HEK293T (cell line): Measurements from ENCODE around the gene MEA1.

Experiments used
- CTCF ChIA-PET: fragments of 350-600 bp; formaldehyde crosslinking; extraction: SDS; loops from one replicate; lab custom pipeline; 2021; ENCODE audit warnings: antibody characterized with exemption, inconsistent platforms; lab: Yijun Ruan, JAX
- POLR2A ChIA-PET: fragments of 350-600 bp; formaldehyde crosslinking; extraction: SDS; loops from one replicate; lab custom pipeline; 2020; ENCODE audit warnings: antibody characterized with exemption, inconsistent platforms; lab: Yijun Ruan, JAX
- DNase-seq: peaks from one replicate; pipeline ENCODE4 v3.0.0; 2012; ENCODE audit warnings: mixed read lengths; ENCODE audit errors: extremely low spot score
- ARNT ChIP-seq: fragments of 450-650 bp; IDR thresholded peaks from 2 replicates; pipeline ENCODE4 v1.6.1; 2017; ENCODE audit warnings: mild to moderate bottlenecking
- BHLHE40 ChIP-seq: fragments of 450-650 bp; IDR thresholded peaks from 2 replicates; pipeline ENCODE4 v1.6.1; 2016; ENCODE audit warnings: mild to moderate bottlenecking, moderate library complexity, borderline replicate concordance
- ELF4 ChIP-seq: fragments of 450-650 bp; IDR thresholded peaks from 2 replicates; pipeline ENCODE4 v1.6.1; 2017; ENCODE audit warnings: antibody characterized with exemption
- FOXA1 ChIP-seq: fragments of 450-650 bp; IDR thresholded peaks from 2 replicates; pipeline ENCODE4 v1.6.1; 2016; ENCODE audit warnings: mild to moderate bottlenecking
- FOXK2 ChIP-seq: fragments of 450-650 bp; IDR thresholded peaks from 2 replicates; pipeline ENCODE4 v1.6.1; 2016; ENCODE audit warnings: mild to moderate bottlenecking
- FOXM1 ChIP-seq: fragments of 450-650 bp; IDR thresholded peaks from 2 replicates; pipeline ENCODE4 v1.6.1; 2017; ENCODE audit warnings: mild to moderate bottlenecking, borderline replicate concordance
- HDGF ChIP-seq: fragments of 450-650 bp; IDR thresholded peaks from 2 replicates; pipeline ENCODE4 v1.6.1; 2017; ENCODE audit warnings: antibody characterized with exemption, borderline replicate concordance
- L3MBTL2 ChIP-seq: fragments of 450-650 bp; conservative IDR thresholded peaks from 2 replicates; pipeline ENCODE4 v1.6.1; 2016; ENCODE audit warnings: mild to moderate bottlenecking
- LEF1 ChIP-seq: fragments of 450-650 bp; IDR thresholded peaks from 2 replicates; pipeline ENCODE4 v1.6.1; 2017; ENCODE audit warnings: mild to moderate bottlenecking, borderline replicate concordance
- NFRKB ChIP-seq: fragments of 450-650 bp; IDR thresholded peaks from 2 replicates; pipeline ENCODE4 v1.6.1; 2016; ENCODE audit warnings: mild to moderate bottlenecking, moderate library complexity
- SP1 ChIP-seq: fragments of 450-650 bp; IDR thresholded peaks from 2 replicates; pipeline ENCODE4 v1.6.1; 2017
- SUZ12 ChIP-seq: fragments of 450-650 bp; IDR thresholded peaks from 2 replicates; pipeline ENCODE4 v1.6.1; 2016; ENCODE audit warnings: mild to moderate bottlenecking
- TARDBP ChIP-seq: fragments of 450-650 bp; IDR thresholded peaks from 2 replicates; pipeline ENCODE4 v1.6.1; 2016
- ZNF384 ChIP-seq: fragments of 450-650 bp; IDR thresholded peaks from 2 replicates; pipeline ENCODE4 v1.6.1; 2016
- TF ChIP-seq, protein P1 (sequence below): fragments of 450-650 bp; IDR thresholded peaks from 2 replicates; pipeline ENCODE4 v1.6.1; 2016

MEA1 gene

DNA sequence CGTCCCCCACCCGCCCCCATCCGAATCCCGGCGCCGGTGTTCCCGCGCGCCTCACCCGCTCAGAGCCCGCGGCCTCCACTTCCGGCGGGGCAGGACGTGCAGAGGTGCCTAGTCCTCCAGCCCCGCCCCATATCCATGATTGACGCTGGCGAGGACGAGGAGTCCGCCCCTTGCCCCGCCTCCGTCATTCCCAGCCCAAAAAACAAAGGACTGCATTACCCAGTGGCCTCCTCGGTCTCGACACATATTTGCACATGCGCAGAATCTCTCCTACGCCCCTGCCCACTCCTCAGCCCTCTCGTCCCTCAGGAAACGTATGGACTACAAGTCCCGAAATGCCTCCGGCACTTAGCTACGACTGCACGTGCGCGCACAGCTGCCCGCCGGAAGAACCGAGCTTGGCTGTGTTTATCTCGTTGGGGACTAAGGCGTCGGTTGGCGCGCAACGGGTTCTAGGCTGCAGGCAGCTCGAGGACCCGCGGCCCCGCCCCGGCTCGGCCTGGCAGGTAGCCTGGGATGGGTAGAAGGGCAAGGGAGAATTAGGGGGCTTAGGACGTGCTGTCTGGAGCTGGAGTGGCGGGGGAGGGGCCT, at the start of gene MEA1, which contains the start of gene KLHDC3:
Gene MEA1, minus strand, starts transcription at position 104 of the 591 bp plus-strand sequence. CDS start 133 bp downstream, outside the sequence.
Gene KLHDC3, plus strand, starts transcription at position 407 of the 591 bp plus-strand sequence. CDS start 2,944 bp downstream, outside the sequence.
- ChIA-PET POLR2A (interaction anchor here (0.6 to 7.4 kb wide), 28 partner anchors 8 to 1206 kb away, joined by 3 to 78 read pairs (median 4); partner anchors contain the start of genes CNPY3, CUL7, KLC4 and MRPL2), CTCF (interaction anchor here (0.9 kb wide), 1 partner anchor 130 kb away, joined by 4 read pairs; no protein-coding TSS in a partner anchor)
- no peak for TF ChIP-seq FOXA1
- 0 out of 2 replicates have a peak, but pooled peaks have one; percentile 67 for TF ChIP-seq HDGF
- no peak for TF ChIP-seq TARDBP
- no peak for TF ChIP-seq ELF4
- TF ChIP-seq FOXK2, result peak; percentile 90
- TF ChIP-seq, protein P1, sequence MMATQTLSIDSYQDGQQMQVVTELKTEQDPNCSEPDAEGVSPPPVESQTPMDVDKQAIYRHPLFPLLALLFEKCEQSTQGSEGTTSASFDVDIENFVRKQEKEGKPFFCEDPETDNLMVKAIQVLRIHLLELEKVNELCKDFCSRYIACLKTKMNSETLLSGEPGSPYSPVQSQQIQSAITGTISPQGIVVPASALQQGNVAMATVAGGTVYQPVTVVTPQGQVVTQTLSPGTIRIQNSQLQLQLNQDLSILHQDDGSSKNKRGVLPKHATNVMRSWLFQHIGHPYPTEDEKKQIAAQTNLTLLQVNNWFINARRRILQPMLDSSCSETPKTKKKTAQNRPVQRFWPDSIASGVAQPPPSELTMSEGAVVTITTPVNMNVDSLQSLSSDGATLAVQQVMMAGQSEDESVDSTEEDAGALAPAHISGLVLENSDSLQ, result peak; percentile 99
- TF ChIP-seq L3MBTL2, result peak; percentile 80
- TF ChIP-seq SP1, result no peak
- no peak for TF ChIP-seq SUZ12
- no peak; the same call in 1 of the 2 replicates for TF ChIP-seq BHLHE40
- peak; percentile 99 for DNase-seq

DNA sequence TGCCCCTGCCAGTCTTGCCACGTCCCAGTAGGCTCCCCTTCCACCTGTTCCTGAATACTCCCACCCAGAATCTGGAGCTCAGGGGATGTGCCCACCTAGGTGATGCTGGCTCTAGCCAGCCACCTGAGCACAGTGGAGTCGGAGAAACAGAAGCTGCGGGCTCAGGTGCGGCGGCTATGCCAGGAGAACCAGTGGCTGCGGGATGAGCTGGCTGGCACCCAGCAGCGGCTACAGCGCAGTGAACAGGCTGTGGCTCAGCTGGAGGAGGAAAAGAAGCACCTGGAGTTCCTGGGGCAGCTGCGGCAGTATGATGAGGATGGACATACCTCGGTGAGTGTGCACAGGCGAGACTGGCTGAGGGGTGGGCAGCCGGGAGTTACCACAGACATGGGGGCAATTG, 49.1 kb upstream of the MEA1 start:
- no peak for DNase-seq
- CTCF ChIA-PET, result no interaction called here
- TF ChIP-seq LEF1 (no peak), FOXK2 (no peak), ELF4 (no peak)
- TF ChIP-seq, protein P1, result no peak
- POLR2A ChIA-PET, result interaction anchor here (1.0 to 1.7 kb wide), 2 partner anchors 9 to 79 kb away, joined by 4 to 7 read pairs; partner anchors contain the start of genes CUL7 and PPP2R5D

DNA sequence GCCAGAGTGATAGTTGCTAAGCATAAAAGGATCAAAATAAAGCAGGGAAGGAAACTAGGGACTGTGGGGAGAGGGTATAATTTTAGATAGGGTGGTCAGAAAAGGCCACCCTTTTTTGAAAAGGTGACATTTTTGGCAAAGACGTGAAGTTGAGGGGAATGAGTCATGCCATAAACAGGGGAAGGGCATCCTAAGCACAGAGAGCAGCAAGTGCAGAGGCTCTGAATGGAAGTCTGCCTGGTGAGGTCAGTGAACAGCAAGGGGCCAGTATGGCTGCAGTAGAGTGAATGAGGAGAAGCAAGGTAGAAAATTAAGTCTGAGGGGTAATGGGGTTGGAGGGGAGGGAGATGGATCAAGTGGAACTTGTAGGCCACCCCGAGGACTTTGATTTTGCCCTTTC, 48.1 kb upstream of the MEA1 start:
- DNase-seq, result no peak
- TF ChIP-seq ZNF384 (no peak), BHLHE40 (no peak), LEF1 (no peak), FOXM1 (no peak), FOXA1 (no peak), TARDBP (no peak), SP1 (no peak), SUZ12 (no peak), ARNT (no peak)
- CTCF ChIA-PET, result no interaction called here
- POLR2A ChIA-PET, result no interaction called here

DNA sequence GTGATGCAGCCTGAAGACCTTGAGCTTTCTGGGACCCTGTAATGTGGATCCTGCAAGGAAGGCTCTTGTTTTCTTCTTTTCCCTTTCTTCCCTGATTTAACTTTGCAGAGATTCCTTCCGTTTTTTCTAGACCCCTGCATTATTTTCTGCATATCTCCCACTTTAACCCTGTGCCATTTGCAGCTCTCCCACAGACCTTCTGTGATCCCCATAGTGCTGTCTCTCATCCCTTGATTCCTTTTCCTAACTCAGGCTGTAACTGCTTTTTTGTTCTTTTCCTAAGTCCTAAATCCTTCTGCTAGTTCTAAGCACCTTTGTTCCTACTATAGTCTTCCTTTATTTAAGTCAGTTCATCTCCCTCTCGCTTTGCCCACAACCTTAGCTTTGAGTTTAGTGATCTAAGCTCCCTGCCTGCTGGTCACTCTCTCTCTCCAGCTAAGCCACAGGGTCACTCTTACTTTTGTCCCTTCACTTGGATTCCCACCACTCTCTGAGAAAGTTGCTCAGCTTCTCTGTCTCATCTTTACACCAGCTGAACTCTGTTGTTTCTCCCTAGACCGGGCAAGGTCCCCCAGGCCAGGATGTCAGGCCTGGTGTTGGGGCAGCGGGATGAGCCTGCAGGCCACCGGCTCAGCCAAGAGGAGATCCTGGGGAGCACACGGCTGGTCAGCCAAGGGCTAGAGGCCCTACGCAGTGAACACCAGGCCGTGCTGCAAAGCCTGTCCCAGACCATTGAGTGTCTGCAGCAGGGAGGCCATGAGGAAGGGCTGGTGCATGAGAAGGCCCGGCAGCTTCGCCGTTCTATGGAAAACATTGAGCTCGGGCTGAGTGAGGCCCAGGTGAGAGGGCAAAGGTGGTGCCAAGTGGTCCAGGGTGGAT, 47.2 kb upstream of the MEA1 start:
- CTCF ChIA-PET, result no interaction called here
- DNase-seq, result no peak
- TF ChIP-seq BHLHE40 (no peak), SP1 (no peak), FOXM1 (no peak), FOXK2 (no peak), TARDBP (no peak)
- POLR2A ChIA-PET, result interaction anchor here (0.8 to 2.4 kb wide), 5 partner anchors 13 to 77 kb away, joined by 3 to 20 read pairs (median 9); partner anchors contain the start of genes KLHDC3, MEA1 and PPP2R5D

DNA sequence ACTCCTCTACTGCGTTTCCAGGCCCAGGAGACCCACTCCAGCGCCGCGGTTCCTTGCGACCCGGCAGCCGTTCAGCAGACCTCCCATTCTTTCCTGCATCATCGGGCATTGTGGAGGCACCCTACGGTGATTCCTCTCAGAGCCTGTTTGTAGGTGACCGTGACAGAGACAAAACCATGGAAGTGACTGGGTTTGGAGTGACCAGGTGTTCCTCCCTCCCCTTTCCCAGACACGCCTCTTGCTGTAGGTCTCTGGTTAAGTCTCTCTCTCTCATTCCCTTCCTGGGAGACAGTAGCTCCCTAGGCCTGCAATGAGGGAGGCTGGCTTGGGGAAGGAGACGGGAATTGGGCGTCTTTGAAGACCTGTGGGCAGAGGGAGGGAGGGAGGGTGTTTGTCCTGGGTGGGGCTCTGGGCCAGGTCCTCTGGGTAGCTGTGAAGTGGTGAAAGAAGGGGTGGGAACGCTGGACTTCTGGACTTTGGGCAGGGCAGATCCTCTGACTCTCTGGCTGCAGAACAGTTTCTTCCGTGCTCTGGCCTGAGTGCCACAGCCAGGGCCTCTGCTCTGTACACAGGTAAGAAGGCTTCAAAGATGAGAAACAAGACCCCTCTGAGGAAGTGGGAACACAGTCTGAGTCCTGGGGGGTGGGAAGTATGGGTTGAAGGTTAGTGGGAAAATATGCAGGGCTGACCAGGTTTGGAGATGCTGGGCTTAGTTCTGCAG, 46.4 kb upstream of the MEA1 start:
- CTCF ChIA-PET, result no interaction called here
- TF ChIP-seq ZNF384 (no peak), FOXM1 (no peak), NFRKB (no peak), TARDBP (no peak), BHLHE40 (no peak)
- POLR2A ChIA-PET, result interaction anchor here (0.7 to 2.4 kb wide), 16 partner anchors 12 to 131 kb away, joined by 3 to 20 read pairs (median 6); partner anchors contain the start of genes CNPY3, KLHDC3, MEA1 and PPP2R5D
- no peak for DNase-seq

DNA sequence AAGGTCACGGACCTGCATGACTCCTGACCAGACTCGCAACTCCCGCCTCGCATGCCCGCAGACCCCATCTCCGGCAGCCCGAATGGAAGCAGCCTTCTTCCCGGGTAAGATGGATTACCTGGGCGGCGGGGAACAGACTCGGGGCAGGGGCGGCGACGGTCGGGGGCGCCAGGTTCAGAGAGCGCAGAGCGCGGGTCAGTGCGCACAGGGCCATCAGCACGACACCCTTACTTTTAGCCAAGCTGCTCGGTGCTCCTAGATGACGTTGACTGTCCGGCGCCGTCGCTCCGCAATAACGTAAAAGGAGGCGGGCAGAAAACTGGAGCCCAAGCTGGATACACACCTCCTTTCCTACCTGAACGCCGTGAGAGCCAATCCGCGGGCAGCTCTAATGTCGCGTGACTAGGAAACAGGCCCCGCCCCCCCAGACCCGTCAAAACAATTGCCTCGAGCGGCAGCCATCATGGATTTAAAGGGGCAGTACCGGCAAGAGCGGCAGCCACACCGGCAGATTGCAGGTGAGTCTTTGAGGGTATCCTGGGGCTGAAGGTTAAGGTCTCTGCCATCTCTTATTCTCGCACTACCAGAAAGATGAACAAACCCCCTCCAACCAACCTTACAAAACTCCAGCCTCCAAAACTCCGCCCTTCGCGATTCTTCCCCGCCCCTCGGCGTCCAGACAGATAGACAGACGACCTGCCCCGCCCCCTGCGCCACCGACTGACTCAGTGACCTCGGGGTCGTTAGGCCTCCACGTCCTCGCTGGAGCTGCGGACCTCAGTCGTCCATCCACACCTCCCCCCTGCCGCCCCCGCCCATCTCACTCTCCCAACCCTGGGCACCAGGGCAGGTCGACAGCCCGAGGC, 45.7 kb upstream of the MEA1 start, which contains the start of the genes KLC4 and MRPL2:
Gene KLC4, plus strand, starts transcription at position 464 of the 866 bp plus-strand sequence. CDS start 1,705 bp downstream, outside the sequence.
Gene MRPL2, minus strand, starts transcription at position 267 of the 866 bp plus-strand sequence. Its CDS starts 53 bp downstream, at position 214.
- DNase-seq, result peak; percentile 99
- ChIA-PET CTCF (no interaction called here), POLR2A (interaction anchor here (0.6 to 2.4 kb wide), 28 partner anchors 10 to 131 kb away, joined by 3 to 20 read pairs (median 4); partner anchors contain the start of genes CNPY3, KLHDC3, MEA1 and PEX6)
- no peak for TF ChIP-seq SUZ12
- TF ChIP-seq, protein P1, result peak; percentile 87
- no peak for TF ChIP-seq FOXA1
